NCI-H2227 (cell line): ENCODE data around the gene CLNK.

Experiments used
- DNase-seq: peaks from one replicate; lab custom pipeline; 2025; ENCODE audit not compliant: unreplicated experiment; lab: John Stamatoyannopoulos, UW

Gene CLNK

DNA sequence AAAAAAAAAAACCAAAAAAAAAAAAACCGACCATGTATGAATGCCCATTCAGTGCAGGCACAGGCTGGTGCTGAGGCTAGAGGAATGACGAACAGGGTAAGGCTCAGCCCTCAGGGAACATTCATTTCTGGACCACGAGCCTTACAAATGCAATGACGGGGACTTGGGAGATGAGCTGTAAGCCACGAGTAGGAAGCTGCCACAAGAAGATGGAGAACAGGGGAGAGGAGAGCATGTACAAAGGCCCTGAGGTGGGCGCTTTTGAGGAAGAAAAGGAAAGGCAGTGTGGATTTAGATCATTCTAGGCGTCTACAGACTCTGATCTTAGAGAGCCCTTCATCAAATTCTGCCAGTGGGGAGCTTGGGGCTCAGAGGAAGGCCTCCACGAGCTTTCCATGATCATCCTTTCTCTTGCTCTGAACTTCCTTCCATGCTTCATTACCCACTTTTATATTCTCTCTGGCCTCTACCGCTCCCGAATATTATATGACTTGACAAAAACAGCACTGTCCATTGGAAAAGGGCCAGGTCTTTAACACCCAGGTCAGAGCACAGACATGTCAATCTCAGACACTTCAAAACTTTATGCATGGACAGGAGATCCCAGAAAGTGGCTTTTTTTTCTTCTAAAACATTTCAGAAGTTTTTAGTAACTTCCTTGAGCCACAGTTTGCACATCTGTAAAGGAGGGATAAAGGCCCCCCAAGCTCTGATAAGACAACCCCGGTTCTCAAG lies 224.1 kb downstream of the CLNK start:
- DNase-seq = no peak

DNA sequence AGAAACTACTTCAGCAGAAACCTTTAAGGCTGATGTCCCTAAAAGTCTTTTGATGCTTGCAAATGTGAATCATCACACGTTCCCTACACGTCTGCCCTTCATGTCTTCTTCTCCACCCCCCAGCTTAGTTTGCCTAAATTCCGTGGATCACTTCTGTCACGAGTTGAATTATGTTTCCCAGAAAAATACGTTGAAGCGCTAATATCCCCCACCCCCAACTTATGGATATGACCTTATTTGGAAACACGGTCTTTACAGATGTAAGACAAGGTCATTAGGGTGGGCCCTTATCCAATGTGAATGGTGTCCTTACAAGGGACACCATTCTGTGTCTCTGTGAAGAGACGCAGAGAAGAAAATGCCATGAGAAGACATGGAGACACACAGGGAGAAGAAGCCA lies 225.3 kb downstream of the CLNK start:
- DNase-seq = no peak

DNA sequence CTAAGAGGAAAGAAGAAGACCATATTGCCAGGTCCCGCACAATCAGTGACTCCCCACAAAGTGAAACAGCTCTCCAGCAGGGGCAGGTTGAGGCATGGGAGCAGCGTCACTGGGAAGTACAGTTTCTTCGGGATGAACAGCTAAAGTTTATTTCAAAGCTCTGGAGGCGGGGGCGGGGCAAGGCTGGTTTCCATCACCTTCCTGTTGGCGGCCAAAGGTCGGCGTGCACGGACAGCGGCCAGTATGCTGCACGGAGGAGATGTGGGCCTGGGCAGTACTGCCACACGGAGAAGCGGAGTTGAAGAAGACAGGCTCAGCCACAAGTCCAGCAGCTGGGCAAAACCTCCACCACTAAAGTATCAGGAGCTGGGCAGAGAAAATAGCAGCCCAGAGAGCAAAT lies 226.4 kb downstream of the CLNK start:
- DNase-seq = no peak

DNA sequence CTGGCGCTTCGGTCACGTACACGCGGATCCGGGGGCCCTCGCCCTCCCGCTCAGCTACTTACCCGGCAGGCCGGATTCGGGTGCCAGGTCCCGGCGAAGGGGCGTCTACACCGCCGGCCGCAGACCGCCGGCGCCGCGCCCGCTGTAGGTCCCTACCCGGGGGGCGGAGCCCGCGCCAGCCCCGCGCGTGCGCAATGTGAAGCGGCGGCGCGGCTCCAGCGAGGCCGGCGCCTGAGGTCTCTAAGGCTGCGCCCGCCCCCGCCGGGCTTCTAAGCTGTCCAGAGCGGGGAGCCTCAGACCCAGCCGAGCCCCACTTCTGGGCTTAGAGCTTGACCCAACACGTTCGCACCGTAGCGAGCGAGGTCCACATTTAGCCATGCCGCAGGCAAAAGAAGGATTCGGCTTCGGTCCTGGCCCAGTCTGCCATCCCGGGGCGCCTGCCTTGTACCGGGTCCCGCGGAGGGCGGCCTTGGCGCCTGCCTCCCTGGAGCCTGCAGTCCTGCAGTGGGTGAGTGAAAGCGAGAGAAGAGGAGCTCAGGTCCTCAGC lies 227.2 kb downstream of the CLNK start, which contains the start of gene ZNF518B:
Gene ZNF518B (minus strand): TSS at position 172 of the 547 bp plus-strand sequence. CDS start 11,098 bp downstream, outside the sequence.
- DNase-seq = peak; percentile 73

DNA sequence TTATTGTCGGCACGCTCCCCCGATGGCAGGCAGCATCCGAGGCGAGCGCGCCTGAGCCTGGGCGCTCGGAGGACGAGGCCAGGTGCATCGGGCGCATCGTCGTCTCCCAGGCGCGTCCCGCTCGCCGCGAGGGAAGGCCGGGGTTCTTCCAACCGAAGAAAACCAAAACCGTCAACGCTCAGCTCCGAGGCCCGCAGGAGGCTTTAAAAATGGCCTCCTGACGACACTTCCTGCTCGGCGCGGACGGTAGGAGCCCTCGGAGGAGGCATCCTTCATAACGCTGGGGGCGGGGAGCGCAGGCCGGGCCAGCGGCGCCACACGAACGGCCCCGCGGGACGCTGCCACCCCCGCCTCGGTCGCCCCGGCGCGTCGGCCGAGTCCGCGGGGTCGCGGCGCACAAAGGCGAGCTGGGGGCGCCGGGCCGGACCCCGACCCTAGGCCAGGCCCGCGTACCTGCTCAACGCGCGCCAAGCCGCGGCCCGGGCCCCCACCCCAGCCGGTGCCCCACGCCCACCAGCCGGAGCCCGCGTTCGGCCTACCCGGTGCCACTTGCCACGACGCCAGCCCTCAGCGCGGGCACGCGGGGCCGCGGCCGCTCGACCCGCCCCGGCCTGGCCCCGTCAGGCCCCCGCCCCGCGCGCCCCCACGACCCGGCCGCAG lies 227.8 kb downstream of the CLNK start:
- no peak for DNase-seq

DNA sequence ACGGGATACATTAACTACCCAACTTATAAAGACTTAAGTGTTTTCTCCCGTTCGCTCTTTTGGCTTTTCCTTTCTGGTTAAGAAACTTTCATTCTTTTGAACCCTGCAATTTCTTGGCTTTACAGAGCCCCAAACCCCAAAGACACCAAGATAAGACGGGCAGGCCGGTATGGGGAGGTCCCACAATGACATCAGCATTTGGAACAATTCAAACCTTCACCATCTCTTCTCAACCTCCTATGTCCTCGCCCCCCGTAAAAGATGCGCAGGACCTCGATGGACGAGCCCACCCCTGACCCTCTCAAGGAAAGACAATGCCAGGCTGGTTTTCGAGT lies 228.3 kb downstream of the CLNK start:
- no peak for DNase-seq

DNA sequence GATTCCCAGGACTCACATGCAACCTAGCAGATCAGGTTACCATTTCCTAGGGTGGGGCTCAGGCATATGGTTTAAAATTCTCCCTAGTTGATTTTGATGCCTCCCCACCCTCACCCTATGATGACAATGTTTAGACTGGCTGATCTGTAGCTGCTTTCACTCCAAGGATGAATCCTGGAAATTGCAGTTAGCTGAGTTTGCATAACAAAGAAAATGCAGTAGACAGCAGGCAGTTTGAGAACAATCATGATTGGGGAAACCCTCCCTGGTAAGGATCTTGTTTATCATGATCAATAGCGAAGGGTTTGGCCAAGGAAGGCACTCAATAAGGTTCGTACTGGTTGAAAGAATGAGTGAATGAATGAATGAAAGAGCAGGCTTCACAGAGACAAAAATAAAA lies 229.4 kb downstream of the CLNK start:
- no peak for DNase-seq

DNA sequence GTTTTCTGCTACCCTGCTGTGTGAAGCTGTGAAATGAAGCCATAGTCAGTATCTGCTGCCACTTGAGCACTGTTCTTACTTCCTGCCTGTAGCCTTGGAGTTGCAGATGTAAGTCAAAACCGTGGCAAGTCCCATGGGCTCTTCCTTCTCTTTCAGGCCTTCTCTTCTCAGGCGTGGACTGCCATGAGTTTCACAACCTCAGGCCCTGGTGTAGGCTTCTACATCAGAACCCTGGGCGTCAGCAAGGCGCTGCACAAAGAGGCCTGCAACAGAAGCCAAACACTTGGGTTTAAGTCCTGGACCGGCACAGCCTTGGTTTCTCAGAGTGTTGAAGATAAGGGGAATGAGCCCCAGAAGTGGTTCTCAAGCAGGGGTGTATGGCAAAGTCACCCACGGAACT lies 229.8 kb downstream of the CLNK start:
- no peak for DNase-seq

DNA sequence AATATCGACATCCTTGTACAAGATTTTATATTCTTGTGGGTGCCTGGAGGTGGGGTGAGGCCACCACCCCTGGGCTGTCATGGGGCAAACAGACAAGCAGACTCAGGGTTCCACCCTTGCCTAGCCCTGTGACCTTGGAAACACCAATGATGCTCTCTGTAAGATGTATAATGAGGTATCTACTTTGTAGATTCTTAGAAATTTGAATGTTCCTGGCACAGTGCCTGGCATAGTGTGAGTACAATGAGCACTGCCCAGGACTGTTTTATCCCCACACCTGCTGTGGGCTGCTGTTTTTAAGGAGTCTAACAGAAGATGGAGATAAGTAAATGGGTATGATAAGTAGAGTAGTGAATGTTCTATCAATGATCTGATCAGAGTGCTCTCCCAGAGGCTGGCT lies 230.4 kb downstream of the CLNK start:
- DNase-seq = no peak

DNA sequence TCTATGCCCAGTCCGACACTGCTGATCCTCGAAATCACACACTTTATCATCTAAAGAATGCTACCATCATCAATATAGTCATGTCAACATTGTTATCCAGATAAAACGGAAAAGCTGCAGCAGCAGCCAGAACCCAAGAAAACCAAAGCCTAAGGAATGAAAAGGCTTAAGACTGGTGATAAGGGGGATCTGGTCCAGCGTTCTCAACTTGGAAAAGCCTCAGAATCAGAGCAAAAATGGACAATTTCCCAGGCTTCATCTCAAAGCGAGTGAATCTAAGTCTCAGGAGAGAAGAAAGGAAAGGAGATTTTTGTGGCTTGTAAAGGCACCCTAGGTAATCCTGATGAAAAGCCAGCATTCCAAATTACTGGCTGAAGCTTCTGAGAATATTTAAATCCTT lies 235.6 kb downstream of the CLNK start:
- no peak for DNase-seq

DNA sequence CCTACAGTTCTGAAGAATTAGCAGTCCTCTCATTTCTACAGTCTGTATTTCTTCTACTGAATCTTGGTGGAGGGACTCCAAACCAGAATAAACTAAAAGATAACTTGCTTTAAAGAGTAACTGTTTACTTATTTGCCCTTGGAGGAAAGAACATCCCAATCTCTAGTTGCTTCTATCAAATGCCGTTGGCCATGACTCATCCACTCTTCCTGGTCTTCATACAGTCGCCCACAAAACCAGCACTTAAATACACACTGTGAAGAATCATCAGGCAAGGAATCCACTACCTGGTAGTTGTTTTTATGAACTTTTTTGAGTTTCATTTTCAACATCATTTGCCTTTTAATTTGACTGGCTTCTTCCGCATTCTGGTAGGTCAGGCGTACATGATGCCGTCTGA lies 241.6 kb downstream of the CLNK start:
- no peak for DNase-seq

DNA sequence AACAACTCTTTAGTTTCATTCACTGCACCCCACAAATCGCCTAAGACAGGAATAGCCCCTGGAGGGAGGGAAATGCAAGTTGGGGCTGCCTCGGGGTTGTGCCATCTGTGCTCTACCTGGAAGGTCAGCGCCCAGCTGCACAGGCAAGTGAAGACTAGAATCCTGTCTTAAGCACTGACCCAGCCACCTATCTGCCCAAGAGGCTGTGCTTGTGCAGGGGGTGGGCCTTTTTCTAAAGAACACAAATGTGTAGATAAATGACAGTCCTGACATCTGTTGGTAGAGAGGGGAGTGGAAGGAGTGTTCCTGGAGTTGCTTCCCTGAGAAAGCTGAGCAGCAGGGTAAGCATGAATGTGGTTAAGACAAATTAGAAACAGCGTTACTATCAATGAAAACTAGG lies 243.1 kb downstream of the CLNK start:
- DNase-seq = no peak

DNA sequence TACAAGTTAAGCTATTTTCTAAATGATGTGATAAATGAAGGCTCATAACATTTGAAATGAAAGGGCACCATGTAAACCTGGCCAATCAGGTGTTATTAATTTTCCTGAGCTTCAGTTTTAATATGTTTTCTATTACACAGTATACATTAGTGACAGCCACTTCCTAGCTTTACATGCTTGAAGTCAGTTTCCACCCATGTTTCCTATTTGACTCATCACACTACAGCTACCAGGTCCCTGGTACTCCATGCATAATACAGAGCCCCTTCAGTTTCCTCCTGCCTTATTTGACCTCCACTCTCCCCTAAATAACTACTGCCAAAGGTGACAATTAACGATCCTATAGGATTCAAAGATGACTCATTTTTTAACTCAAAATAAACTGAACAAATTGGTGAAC lies 245.6 kb downstream of the CLNK start:
- DNase-seq = no peak

DNA sequence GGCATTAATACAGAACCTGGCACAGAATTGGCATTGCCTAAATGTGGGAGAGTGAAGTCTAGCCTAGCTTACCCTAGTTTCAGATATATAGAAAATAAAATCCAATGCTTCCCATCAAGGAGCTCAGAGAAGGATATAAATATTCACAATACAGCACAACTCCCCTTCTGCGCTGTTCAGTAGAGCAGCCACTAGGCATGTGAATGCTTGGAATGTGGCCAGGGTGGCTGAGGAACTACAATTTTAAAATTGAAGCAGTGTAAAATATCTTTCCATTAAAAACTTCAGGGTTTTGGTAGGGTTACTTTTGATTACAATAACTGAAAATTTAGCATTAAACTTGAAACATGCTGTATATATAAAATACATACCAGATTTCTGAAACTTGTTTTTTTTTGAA lies 246.8 kb downstream of the CLNK start:
- no peak for DNase-seq
